Measurements from ENCODE around the gene EPYC.

DNA sequence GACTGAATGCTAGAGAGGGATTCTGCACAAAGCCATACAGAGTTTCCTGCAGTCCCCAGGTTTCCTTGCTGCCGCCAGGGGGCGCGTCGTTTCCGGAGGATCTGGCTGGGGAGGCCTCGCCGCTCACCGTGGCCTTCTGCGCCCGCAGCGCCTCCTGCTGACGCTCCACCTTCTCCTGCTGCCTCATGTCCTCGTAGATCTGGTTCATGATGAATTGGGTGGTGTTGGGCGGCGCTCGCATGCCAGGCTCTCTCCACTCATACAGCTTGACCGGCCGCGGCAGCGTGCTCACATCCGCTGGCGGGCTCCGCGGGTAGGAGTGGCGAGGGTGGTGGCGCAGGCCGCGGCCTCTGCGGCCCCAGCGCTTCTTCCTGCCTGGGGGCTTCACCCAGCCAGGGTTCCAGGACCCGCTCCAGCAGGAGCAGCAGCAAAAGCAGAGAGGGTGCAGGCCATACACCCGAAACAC is 50.8 kb downstream of the EPYC start:
- TF ChIP-seq, protein P1, sequence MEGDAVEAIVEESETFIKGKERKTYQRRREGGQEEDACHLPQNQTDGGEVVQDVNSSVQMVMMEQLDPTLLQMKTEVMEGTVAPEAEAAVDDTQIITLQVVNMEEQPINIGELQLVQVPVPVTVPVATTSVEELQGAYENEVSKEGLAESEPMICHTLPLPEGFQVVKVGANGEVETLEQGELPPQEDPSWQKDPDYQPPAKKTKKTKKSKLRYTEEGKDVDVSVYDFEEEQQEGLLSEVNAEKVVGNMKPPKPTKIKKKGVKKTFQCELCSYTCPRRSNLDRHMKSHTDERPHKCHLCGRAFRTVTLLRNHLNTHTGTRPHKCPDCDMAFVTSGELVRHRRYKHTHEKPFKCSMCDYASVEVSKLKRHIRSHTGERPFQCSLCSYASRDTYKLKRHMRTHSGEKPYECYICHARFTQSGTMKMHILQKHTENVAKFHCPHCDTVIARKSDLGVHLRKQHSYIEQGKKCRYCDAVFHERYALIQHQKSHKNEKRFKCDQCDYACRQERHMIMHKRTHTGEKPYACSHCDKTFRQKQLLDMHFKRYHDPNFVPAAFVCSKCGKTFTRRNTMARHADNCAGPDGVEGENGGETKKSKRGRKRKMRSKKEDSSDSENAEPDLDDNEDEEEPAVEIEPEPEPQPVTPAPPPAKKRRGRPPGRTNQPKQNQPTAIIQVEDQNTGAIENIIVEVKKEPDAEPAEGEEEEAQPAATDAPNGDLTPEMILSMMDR (conservative IDR thresholded peaks at IDR 0.05; ENCODE audit: low read length): peak; percentile 82
- no peak for TF ChIP-seq EZH2phosphoT487 (IDR thresholded peaks at IDR 0.05; ENCODE audit: borderline replicate concordance, low read depth, low read length)

Data from OCI-LY7 (cell line).